CD14-positive monocyte (primary cell): ENCODE measurements around the gene TOMM7. TPM values are rescaled to one million over a fixed set of nuclear protein-coding genes. Genes with fewer than 3 reads are reported as not detected.

Experiments
- DNase-seq, 3 donors: peaks; one replicate each; pipeline ENCODE4 v3.0.0-alpha.2; 2011 to 2022
- H2AFZ ChIP-seq: 2 replicates; pipeline ENCODE4 v1.6.0; 2012; ENCODE audit warnings: mild to moderate bottlenecking, low read depth, low read length, inconsistent platforms; ENCODE audit not compliant: insufficient read depth, poor library complexity, severe bottlenecking
- H3K27ac ChIP-seq, 2 donors: 1 replicate in 1 of 2; 2 replicates in 1 of 2; pipeline ENCODE4 v1.5.1; 2012 to 2013; ENCODE audit warnings: low read length in 2 of 2, control low read depth in 1 of 2, inconsistent platforms in 1 of 2, low read depth in 1 of 2, mild to moderate bottlenecking in 1 of 2
- H3K27me3 ChIP-seq, 2 donors: one replicate each; pipeline versions ENCODE4 v1.6.0 to v1.6.1; 2011 to 2013; ENCODE audit warnings: low read length in 2 of 2; ENCODE audit not compliant: control insufficient read depth in 2 of 2, insufficient read depth in 2 of 2
- H3K36me3 ChIP-seq, 2 donors: replicated peaks in 1 of 2; 1 replicate in 1 of 2; 2 replicates in 1 of 2; pipeline versions ENCODE4 v1.5.1 to v1.6.1; 2012 to 2013; ENCODE audit warnings: low read length in 2 of 2, control low read depth in 1 of 2, inconsistent platforms in 1 of 2, mild to moderate bottlenecking in 1 of 2; ENCODE audit not compliant: insufficient read depth in 2 of 2, control insufficient read depth in 1 of 2
- H3K4me1 ChIP-seq, 2 donors: 1 replicate in 1 of 2; 2 replicates in 1 of 2; pipeline versions ENCODE4 v1.5.1 to v1.6.1; 2012 to 2013; ENCODE audit warnings: low read length in 2 of 2, control low read depth in 1 of 2, inconsistent platforms in 1 of 2, mild to moderate bottlenecking in 1 of 2, moderate library complexity in 1 of 2; ENCODE audit not compliant: insufficient read depth in 2 of 2, control insufficient read depth in 1 of 2
- H3K4me2 ChIP-seq: replicated peaks from 2 replicates; pipeline ENCODE3; 2012; ENCODE audit warnings: low read length, moderate library complexity, mild to moderate bottlenecking; ENCODE audit not compliant: poor library complexity, severe bottlenecking; ENCODE audit errors: extremely low read depth
- H3K4me3 ChIP-seq, 3 experiments: fragments of 200-600 bp in 1 of 3; sonication (generic) in 1 of 3; replicated peaks in 1 of 3; 1 replicate in 2 of 3; 2 replicates in 1 of 3; pipeline ENCODE4 v1.5.1; 2011 to 2013; ENCODE audit warnings: low read length in 3 of 3, mild to moderate bottlenecking in 3 of 3, control low read depth in 2 of 3, low read depth in 2 of 3, inconsistent platforms in 1 of 3, moderate library complexity in 1 of 3
- H3K79me2 ChIP-seq: 2 replicates; pipeline ENCODE4 v1.6.0; 2012; ENCODE audit warnings: mild to moderate bottlenecking, control low read depth, inconsistent platforms, low read length, moderate library complexity; ENCODE audit not compliant: insufficient read depth
- H3K9ac ChIP-seq: 2 replicates; pipeline ENCODE4 v1.6.0; 2017; ENCODE audit warnings: low read length, mild to moderate bottlenecking; ENCODE audit not compliant: insufficient read depth, poor library complexity, severe bottlenecking
- H3K9me3 ChIP-seq, 2 donors: replicated peaks in 1 of 2; 1 replicate in 1 of 2; 2 replicates in 1 of 2; pipeline versions ENCODE4 v1.5.1 to v1.6.1; 2012 to 2013; ENCODE audit warnings: low read length in 2 of 2, control low read depth in 1 of 2; ENCODE audit not compliant: control insufficient read depth in 1 of 2, insufficient read depth in 1 of 2
- H4K20me1 ChIP-seq: 2 replicates; pipeline ENCODE4 v1.6.0; 2012; ENCODE audit warnings: mild to moderate bottlenecking, low read length, control low read depth, moderate library complexity; ENCODE audit not compliant: insufficient read depth
- H3K27ac Mint-ChIP-seq, 7 donors: one replicate each; pipeline ENCODE4 v1.8.0; 2020; ENCODE audit warnings: mild to moderate bottlenecking in 7 of 7, mixed read lengths in 7 of 7, moderate library complexity in 6 of 7, inconsistent platforms in 2 of 7
- H3K27me3 Mint-ChIP-seq, 3 donors: one replicate each; pipeline ENCODE4 v1.8.0; 2021 to 2022; ENCODE audit warnings: low read depth in 3 of 3, mild to moderate bottlenecking in 3 of 3, mixed read lengths in 3 of 3, moderate library complexity in 3 of 3, inconsistent platforms in 1 of 3
- H3K36me3 Mint-ChIP-seq, 2 donors: one replicate each; pipeline ENCODE4 v1.8.0; 2020; ENCODE audit warnings: mixed read lengths in 2 of 2, inconsistent platforms in 1 of 2, mild to moderate bottlenecking in 1 of 2
- H3K4me1 Mint-ChIP-seq: one replicate; pipeline ENCODE4 v1.8.0; 2020; ENCODE audit warnings: mild to moderate bottlenecking, mixed read lengths
- H3K4me3 Mint-ChIP-seq, 2 donors: one replicate each; pipeline ENCODE4 v1.8.0; 2020; ENCODE audit warnings: mild to moderate bottlenecking in 2 of 2, mixed read lengths in 2 of 2, moderate library complexity in 1 of 2
- H3K9me3 Mint-ChIP-seq, 7 donors: one replicate each; pipeline ENCODE4 v1.8.0; 2020 to 2022; ENCODE audit warnings: mixed read lengths in 7 of 7, mild to moderate bottlenecking in 6 of 7, moderate library complexity in 6 of 7, inconsistent platforms in 2 of 7
- WGBS: methylation state at CpG from one replicate; pipeline ENCODE4 v1.1.5; 2013; ENCODE audit warnings: missing lambda C conversion rate; ENCODE audit not compliant: insufficient coverage; 5-methylcytosine and 5-hydroxymethylcytosine counted together
- intact Hi-C, 2 donors: fragments of 100-400 bp; cut with micrococcal nuclease; formaldehyde crosslinking; loops; one replicate each; pipeline versions ENCODE4 v1.15.0 to v1.15.1; 2023
- polyA plus RNA-seq, 3 donors: library from polyadenylated mRNA; depleted of rRNA in 1 of 3; unstranded in 2 of 3; stranded (reverse) in 1 of 3; fragments of 300-500 nt in 2 of 3; fragments of >200 nt in 1 of 3; fragmentation: Illumina TruSeq in 2 of 3; gene quantifications; 1 replicate in 2 of 3; 2 replicates in 1 of 3; pipeline ENCODE4 v1.2.3, GENCODE V29; 2012 to 2021
- small RNA-seq: library from RNA; depleted of rRNA; stranded (forward); fragments of <200 nt; gene quantifications from one replicate; pipeline ENCODE3, GENCODE V24; 2012; ENCODE audit warnings: low read depth; ENCODE audit not compliant: insufficient read length
- TF ChIP-seq, protein P1 (sequence below): fragments of 200-600 bp; IDR thresholded peaks from one replicate; pipeline ENCODE4 v1.8.0; 2022; ENCODE audit warnings: antibody characterized with exemption, mild to moderate bottlenecking

TOMM7 gene
- polyA plus RNA-seq, 3 donors = 93.3 to 125 (median 111) TPM

DNA sequence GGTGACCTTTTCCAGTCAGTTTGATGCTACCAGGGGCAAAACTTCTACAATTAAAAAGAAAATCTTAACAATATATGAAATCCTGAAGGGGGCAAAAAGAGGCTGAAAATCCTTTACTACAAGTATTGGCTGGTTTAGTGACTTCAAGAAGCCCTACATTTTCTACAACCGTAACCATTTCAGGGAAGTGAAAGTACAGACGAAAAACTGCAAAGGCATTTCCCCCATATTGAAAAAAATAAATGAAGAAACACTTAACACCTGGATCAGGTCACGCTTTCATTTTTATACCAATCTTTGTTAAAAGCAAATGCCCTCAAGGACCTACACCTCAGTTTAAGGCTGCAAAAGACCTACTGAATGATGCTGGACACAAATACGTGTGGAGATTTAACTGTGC, 57.0 kb downstream of the TOMM7 start:
- Histone ChIP-seq H3K27me3 (no peaks in the 10 kb centered on the region), H3K79me2 (no peaks in the 10 kb centered on the region), H3K9me3 (peaks cover 1 to 6% of the 10 kb centered on the region in 2 donors), H3K36me3 (no peaks in the 10 kb centered on the region), H3K27ac (no peak overlapping the region), H4K20me1 (no peaks in the 10 kb centered on the region), H3K9ac (no peak overlapping the region), H3K4me3 (no peak overlapping the region), H2AFZ (no peak overlapping the region), H3K4me2 (no peak overlapping the region), H3K4me1 (no peaks in the 10 kb centered on the region)
- H3K27me3 Mint-ChIP-seq = peaks cover 0 to 7% (median 3%) of the 10 kb centered on the region in 3 donors
- intact Hi-C loops = no loop called here
- DNase-seq = no peak
- H3K4me3 Mint-ChIP-seq = no peak overlapping the region
- no peak overlapping the region for H3K27ac Mint-ChIP-seq
- peaks cover 0 to 15% (median 3%) of the 10 kb centered on the region in 7 donors for H3K9me3 Mint-ChIP-seq
- 20% methylated on average over 1 of the region's 4 CpGs for WGBS
- peaks cover 5% of the 10 kb centered on the region for H3K4me1 Mint-ChIP-seq
- H3K36me3 Mint-ChIP-seq = no peaks in the 10 kb centered on the region
- TF ChIP-seq, protein P1, sequence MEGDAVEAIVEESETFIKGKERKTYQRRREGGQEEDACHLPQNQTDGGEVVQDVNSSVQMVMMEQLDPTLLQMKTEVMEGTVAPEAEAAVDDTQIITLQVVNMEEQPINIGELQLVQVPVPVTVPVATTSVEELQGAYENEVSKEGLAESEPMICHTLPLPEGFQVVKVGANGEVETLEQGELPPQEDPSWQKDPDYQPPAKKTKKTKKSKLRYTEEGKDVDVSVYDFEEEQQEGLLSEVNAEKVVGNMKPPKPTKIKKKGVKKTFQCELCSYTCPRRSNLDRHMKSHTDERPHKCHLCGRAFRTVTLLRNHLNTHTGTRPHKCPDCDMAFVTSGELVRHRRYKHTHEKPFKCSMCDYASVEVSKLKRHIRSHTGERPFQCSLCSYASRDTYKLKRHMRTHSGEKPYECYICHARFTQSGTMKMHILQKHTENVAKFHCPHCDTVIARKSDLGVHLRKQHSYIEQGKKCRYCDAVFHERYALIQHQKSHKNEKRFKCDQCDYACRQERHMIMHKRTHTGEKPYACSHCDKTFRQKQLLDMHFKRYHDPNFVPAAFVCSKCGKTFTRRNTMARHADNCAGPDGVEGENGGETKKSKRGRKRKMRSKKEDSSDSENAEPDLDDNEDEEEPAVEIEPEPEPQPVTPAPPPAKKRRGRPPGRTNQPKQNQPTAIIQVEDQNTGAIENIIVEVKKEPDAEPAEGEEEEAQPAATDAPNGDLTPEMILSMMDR = no peak

Small RNAs within 50 kb of the gene (small RNA-seq; reads per million reads assigned to genes)
- 133 reads per million, percentile 97 among the genes with 10 or more reads in this experiment for gene SNORD93

Other genes starting within 250 kb of the TOMM7 start
- gene IL6, start 95.6 kb downstream of the TOMM7 start, polyA plus RNA-seq = 1 to 10 TPM in 2 of 3 donors, under 1 TPM in 1; 0.28 to 3.5 (median 1.6) TPM
- gene HYCC1, start 191.3 kb upstream of the TOMM7 start, polyA plus RNA-seq = 10 to 100 TPM in 2 of 3 donors, 1 to 10 TPM in 1; 4.7 to 12.7 (median 12.1) TPM